Stimulated activated CD4-positive, alpha-beta T cell treated with anti-CD3 and anti-CD28 coated beads, Interleukin-4, amount 100 ng/mL, for 4 hours (primary cell): ENCODE data around the gene TFB2M.
"Not testable (repeated sequence)": the region's sequence is repeated elsewhere in the genome, so short reads cannot be mapped to it uniquely, and the experiment has no call there.

ENCODE experiments used
- DNase-seq, 2 experiments: peaks; one replicate each; pipeline ENCODE4 v3.0.0-alpha.2; 2020

The TFB2M gene

GRCh38 chr1:246566128-246566812, at the start of gene TFB2M, which contains the start of gene CNST:
TSS of gene TFB2M (minus strand) at chr1:246566261. CDS start at chr1:246566138, 123 bp downstream.
TSS of gene CNST (plus strand) at chr1:246566456. CDS start at chr1:246591563, 25,107 bp downstream.
- DNase-seq, result peak; percentile 89 to 91

GRCh38 chr1:246613096-246613758, 47.2 kb upstream of the TFB2M start:
- DNase-seq, result no peak

- DNase-seq, result no peak
Observed at GRCh38 chr1:246609632-246610031, 43.6 kb upstream of the TFB2M start.

- DNase-seq, result peak; percentile 15 to 44
Observed at GRCh38 chr1:246608616-246609376, 42.7 kb upstream of the TFB2M start.

- no peak for DNase-seq
Observed at GRCh38 chr1:246607462-246607861, 41.4 kb upstream of the TFB2M start.

GRCh38 chr1:246605231-246605630, 39.2 kb upstream of the TFB2M start:
- not testable (repeated sequence) for DNase-seq

GRCh38 chr1:246602194-246602593, 36.1 kb upstream of the TFB2M start:
- DNase-seq, result no peak

- no peak for DNase-seq
Observed at GRCh38 chr1:246600579-246600978, 34.5 kb upstream of the TFB2M start.

GRCh38 chr1:246599315-246599714, 33.3 kb upstream of the TFB2M start:
- DNase-seq, result no peak

- DNase-seq, result no peak
Observed at GRCh38 chr1:246597971-246598370, 31.9 kb upstream of the TFB2M start.

- no peak for DNase-seq
Observed at GRCh38 chr1:246597340-246597739, 31.3 kb upstream of the TFB2M start.

- no peak for DNase-seq
Observed at GRCh38 chr1:246595146-246595545, 29.1 kb upstream of the TFB2M start.

- DNase-seq, result no peak
Observed at GRCh38 chr1:246592695-246593094, 26.6 kb upstream of the TFB2M start.

- DNase-seq, result no peak
Observed at GRCh38 chr1:246591958-246592357, 25.9 kb upstream of the TFB2M start.

- DNase-seq, result no peak
Observed at GRCh38 chr1:246591504-246591903, 25.4 kb upstream of the TFB2M start.

- DNase-seq, result no peak
Observed at GRCh38 chr1:246591047-246591446, 25.0 kb upstream of the TFB2M start.

GRCh38 chr1:246589919-246590318, 23.9 kb upstream of the TFB2M start:
- not testable (repeated sequence) for DNase-seq

- DNase-seq, result no peak
Observed at GRCh38 chr1:246588159-246588721, 22.2 kb upstream of the TFB2M start.

GRCh38 chr1:246587606-246588005, 21.5 kb upstream of the TFB2M start:
- no peak for DNase-seq

GRCh38 chr1:246587032-246587431, 21.0 kb upstream of the TFB2M start:
- no peak for DNase-seq

GRCh38 chr1:246583448-246584185, 17.6 kb upstream of the TFB2M start:
- no peak for DNase-seq

GRCh38 chr1:246583056-246583440, 17.0 kb upstream of the TFB2M start:
- DNase-seq, result no peak
